HG02852 (cell line): Measurements from ENCODE around the gene SLC9A3.

Experiments
- ATAC-seq: cut with Tn5 transposase; IDR thresholded peaks from one replicate; pipeline ENCODE4 v1.9.1; 2021; ENCODE audit warnings: mild to moderate bottlenecking, moderate library complexity; ENCODE audit not compliant: unreplicated experiment

The SLC9A3 gene

GRCh38 chr5:448061-448765, 76.0 kb downstream of the SLC9A3 start:
- no peak for ATAC-seq

GRCh38 chr5:447501-447900, 76.7 kb downstream of the SLC9A3 start:
- ATAC-seq = no peak

DNA sequence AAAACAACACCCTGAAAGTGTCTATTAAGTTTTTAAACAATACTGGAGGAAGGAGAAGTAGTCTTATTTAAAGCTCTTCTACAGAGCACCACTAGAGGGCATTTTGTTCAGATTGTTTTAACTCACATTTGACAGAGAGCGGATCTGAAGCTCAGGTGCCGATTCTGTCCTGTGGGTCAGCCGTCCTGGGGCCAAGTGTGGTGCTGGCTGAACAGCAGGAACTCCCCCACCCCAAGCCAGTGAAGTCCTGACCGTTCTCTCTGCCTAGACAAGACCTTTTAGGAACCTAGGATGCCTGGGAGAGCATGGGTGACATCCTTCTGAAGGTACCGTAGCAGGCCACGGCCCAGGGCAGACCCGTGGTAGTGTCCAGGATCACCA, 77.4 kb downstream of the SLC9A3 start:
- ATAC-seq = no peak

DNA sequence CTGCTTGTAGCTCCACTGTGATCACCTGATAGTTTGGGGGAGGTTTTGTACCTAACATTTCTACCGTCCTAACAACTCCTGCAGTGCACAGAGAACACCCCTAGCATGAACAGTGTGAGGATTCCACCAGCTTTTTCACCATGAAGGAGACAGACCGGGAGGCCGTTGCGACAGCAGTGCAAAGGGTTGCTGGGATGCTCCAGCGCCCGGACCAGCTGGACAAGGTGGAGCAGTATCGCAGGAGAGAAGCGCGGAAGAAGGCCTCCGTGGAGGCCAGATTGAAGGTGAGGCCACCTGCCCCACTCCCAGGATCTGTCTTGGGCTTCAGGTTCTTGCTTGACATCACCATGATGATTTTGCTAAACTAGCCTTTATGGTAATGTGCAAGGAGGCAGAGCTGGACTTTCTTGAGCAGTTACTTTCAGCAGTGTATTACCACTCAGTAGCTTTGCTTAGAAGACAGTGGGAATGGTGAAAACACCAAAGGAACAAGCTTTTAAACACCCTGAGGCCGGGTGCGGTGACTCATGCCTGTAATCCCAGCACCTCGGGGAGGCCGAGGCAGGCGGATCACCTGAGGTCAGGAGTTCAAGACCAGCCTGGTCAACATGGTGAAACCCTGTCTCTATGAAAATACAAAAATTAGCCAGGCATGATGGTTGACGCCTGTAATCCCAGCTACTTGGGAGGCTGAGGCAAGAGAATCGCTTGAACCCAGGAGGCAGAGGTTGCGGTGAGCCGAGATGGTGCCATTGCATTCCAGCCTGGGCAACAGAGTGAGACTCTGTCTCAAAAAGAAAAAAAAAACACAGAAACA, 78.0 kb downstream of the SLC9A3 start:
- ATAC-seq = no peak

- ATAC-seq = no peak
Measured at GRCh38 chr5:445591-445990, 78.7 kb downstream of the SLC9A3 start.

GRCh38 chr5:444226-444625, 80.0 kb downstream of the SLC9A3 start:
- ATAC-seq = no peak

- peak; percentile 19 for ATAC-seq
Measured at GRCh38 chr5:443239-444151, 80.8 kb downstream of the SLC9A3 start.

GRCh38 chr5:442335-443238, 81.7 kb downstream of the SLC9A3 start, which contains the start of gene EXOC3:
Gene EXOC3, plus strand, starts transcription at chr5:443176. Its CDS starts 3,030 bp downstream, at chr5:446206.
- peak; percentile 83 for ATAC-seq

DNA sequence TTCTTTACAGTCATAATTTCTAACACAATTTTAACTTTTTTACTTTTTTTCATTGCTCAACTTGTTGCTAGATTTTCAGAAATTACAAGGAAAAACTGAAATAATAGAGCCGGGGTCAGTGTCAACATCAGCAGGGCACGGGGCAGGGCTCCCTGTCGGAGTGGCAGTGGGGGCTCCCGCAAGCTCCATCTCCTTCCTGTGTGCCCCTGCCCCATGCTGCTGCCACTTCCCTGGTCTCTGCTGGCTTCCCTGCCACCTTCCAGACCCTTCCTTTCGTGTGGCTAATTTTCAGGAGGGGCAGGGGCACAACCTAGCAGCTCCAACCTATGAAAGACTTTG, 82.3 kb downstream of the SLC9A3 start:
- ATAC-seq = no peak

DNA sequence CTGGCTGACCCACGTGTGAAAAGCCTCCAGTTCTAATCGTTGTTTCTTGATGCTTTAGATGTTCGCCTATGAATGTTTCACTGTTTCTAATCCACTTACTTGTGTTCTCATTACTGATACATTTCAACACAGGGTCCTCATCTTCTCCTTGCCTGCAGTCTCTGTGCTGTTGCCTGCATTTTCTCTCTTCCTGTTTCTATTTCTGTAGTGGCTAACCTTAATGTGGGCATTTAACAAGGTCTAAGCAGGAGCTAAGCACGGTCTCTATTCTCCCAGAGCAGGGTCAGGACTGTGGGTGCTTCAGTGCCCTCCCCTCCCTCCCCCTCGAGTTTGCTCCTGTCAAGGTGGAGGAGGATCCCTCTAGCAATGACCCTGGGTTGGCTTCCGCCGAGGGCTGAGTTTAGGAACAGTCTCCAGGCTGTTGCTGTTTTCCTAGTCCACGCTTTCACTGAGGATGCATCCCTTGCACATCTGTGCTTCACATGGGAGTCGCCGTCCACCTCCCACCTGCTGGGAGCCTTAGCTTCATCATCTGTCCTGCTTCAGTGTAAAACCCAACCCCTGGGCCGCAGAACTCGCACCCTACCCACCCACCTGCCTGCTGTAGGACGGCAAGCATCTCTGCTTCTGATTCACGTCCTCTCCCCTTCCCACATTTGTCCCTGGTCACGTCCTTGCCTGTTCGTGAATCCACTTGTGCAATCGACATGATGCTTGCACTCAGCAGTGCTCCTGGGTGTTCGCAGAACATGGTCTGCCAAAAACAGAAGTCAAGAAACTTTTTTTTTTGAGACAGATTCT, 83.6 kb downstream of the SLC9A3 start:
- ATAC-seq = no peak

DNA sequence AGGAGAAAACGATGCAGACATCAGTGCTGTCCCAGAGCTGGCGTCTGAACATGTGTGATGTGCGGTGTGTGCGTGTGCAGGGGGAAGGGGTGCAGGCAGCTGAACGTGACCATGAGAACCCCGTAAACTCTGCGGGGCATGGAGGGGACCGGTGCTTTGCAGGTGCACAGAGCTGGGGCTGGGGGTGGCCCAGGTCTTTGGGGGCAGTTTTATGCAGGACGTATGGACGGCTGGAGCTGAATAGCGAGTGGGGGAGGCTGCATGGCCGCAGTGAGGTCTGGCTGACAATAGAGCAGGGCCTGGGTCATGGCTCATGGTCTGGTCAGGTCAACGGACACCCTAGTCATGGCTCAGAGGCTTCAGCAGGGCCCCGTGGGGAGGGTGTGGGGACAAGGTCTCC, 84.6 kb downstream of the SLC9A3 start:
- ATAC-seq = no peak

DNA sequence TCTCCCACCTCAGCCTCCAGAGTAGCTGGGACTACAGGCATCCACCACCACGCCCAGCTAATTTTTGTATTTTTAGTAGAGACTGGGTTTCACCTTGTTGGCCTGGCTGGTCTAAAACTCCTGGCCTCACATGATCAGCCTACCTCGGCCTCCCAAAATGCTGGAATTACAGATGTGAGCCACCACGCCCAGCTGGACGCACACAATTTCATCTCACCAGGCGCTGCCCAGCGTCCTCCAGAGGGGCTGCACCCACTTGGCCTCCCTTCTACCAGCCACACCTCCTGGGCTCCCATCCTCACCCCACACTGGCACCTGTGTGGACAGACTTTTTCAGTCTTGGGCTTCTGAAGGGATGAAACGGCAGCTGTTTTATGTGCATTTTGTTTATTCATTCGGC, 85.1 kb downstream of the SLC9A3 start:
- no peak for ATAC-seq

DNA sequence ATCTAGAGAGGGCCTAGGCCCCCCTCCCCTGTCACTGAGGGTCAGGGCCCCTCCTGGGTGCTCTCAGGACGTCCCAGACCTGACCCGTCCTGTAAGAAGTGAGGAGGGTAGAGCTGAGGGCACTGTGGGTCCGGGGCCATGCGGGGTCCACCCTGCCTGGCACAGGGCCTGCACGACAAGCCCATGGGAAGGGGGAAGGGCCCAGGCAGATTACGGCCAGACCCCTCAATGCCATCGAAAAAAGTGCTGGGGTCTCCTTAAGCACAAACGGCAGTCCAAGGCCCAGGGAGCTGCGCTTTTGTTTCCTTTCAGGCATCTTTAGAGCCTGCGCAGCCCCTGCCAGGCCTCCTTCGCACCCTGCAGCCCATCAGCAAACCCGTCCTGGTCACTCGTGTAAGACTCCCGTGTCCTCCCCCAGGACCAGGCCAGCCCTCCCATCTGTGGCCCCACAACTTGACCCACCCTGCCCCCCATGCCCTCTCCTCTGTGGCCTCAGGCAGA, 85.7 kb downstream of the SLC9A3 start:
- no peak for ATAC-seq

- ATAC-seq = no peak
Measured at GRCh38 chr5:437281-437771, 86.9 kb downstream of the SLC9A3 start.

DNA sequence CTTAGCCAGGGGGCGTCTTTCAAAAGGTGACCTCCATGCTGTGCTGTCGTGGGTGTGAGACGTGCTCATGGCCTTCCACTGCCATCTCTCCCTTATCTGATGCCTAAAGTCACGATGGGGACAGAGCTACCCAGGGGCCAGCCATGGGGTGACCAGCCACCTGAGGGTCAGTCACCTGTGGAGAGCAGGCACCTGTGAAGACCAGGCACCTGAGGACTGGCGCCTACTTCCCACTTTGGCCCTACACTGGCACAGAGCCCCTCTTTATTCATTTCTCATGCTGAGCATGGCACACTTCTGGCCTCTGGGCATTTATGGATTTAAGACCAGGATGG, 87.6 kb downstream of the SLC9A3 start:
- no peak for ATAC-seq

DNA sequence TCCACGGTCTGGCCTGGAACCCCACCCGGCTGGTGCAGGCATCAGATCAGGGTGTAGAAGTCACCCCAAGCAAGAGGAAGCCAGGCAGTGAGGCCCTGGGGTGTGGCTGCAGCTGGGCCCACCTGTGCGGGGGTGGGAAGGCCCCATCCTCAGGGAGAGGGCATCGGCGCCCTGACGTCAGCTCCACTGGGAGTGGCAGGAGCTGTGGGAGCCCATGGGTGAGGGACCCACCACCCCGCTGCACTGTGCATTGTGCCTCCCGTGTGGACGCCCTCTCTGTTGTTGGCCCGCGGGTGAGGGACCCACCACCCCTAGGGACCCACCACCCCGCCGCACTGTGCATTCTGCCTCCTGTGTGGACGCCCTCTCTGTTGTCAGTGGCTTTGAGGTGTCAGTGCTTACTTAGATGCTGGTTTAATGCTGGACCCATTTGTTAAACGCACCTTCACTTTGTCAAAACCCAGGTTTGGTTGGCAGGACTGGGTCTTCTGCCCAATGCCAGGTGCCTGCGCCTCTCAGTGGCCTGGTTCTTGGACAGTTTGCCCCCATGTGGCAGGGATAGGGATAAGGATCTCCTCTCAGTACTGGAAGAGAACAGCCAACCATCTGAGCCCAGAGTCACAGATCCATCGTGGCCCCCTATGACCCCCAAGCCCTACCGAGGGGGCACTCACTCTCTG, 88.1 kb downstream of the SLC9A3 start:
- ATAC-seq = no peak

GRCh38 chr5:435156-435790, 89.0 kb downstream of the SLC9A3 start:
- ATAC-seq = no peak

GRCh38 chr5:434443-435146, 89.7 kb downstream of the SLC9A3 start:
- no peak for ATAC-seq
